K562 (cell line): ENCODE results near the gene PGS1. TPM values are rescaled to one million over a fixed set of nuclear protein-coding genes. Genes with fewer than 3 reads are reported as not detected.

Experiments used
- ATAC-seq: fragments of 200-7000 bp; cut with Tn5 transposase; 3 replicates; pipeline ENCODE4 v1.9.1; 2020; ENCODE audit warnings: moderate library complexity
- BruUV-seq: library from RNA; stranded (reverse); fragments of 400-500 nt; replicated peaks from 2 replicates; lab custom pipeline; 2021; lab: Mats Ljungman, UMichigan
- CTCF ChIA-PET: fragments of 300-600 bp; formaldehyde crosslinking; extraction: SDS; loops from one replicate; lab custom pipeline; 2021; ENCODE audit warnings: low intra/inter-chr PET ratio; lab: Yijun Ruan, JAX
- POLR2A ChIA-PET: fragments of 300-600, 350-650 bp; sonication (Branson Sonifier 250); formaldehyde crosslinking; extraction: SDS; loops from one replicate; lab custom pipeline; 2021; ENCODE audit warnings: antibody characterized with exemption, inconsistent platforms; lab: Yijun Ruan, JAX
- DNase-seq, 4 experiments: peaks; one replicate each; pipeline versions ENCODE4 v3.0.0 to v3.0.0-alpha.2; 2011 to 2018; ENCODE audit warnings: low spot score in 3 of 4, mixed read lengths in 3 of 4; ENCODE audit errors: extremely low read depth in 1 of 4
- FAIRE-seq: peaks from 2 replicates; lab custom pipeline; 2011; peaks lifted over from hg19 to GRCh38; lab: Jason Lieb, UNC
- H2AFZ ChIP-seq: 2 replicates; pipeline ENCODE4 v1.6.0; 2011; ENCODE audit warnings: low read depth, low read length, control low read depth, inconsistent platforms
- H3K27ac ChIP-seq: fragments of 200-600 bp; 3 replicates; pipeline ENCODE4 v1.8.0; 2011; ENCODE audit warnings: low read depth, mild to moderate bottlenecking, control low read depth, inconsistent platforms, low read length, moderate library complexity, mixed read lengths; ENCODE audit errors: extremely low read depth
- H3K27me3 ChIP-seq, 2 experiments: fragments of 300-600 bp in 1 of 2; 2 replicates in 1 of 2; 3 replicates in 1 of 2; pipeline versions ENCODE4 v1.6.0 to v1.8.0; 2011; ENCODE audit warnings: inconsistent platforms in 2 of 2, low read length in 2 of 2, mild to moderate bottlenecking in 1 of 2, mixed read lengths in 1 of 2, moderate library complexity in 1 of 2; ENCODE audit not compliant: control insufficient read depth in 2 of 2, insufficient read depth in 2 of 2
- H3K36me3 ChIP-seq: fragments of 300-600 bp; 3 replicates; pipeline ENCODE4 v1.8.0; 2011; ENCODE audit warnings: mild to moderate bottlenecking, low read length, inconsistent platforms; ENCODE audit not compliant: control insufficient read depth, insufficient read depth
- H3K4me1 ChIP-seq, 2 experiments: fragments of 200-600 bp in 1 of 2; replicated peaks in 1 of 2; 2 replicates in 1 of 2; 3 replicates in 1 of 2; pipeline versions ENCODE4 v1.5.1 to v1.8.0; 2011; ENCODE audit warnings: inconsistent platforms in 2 of 2, low read length in 2 of 2, mild to moderate bottlenecking in 1 of 2, mixed read lengths in 1 of 2, moderate library complexity in 1 of 2; ENCODE audit not compliant: control insufficient read depth in 2 of 2, insufficient read depth in 2 of 2
- H3K4me2 ChIP-seq: 2 replicates; pipeline ENCODE4 v1.6.1; 2011; ENCODE audit warnings: low read length, control low read depth, inconsistent platforms, mixed read lengths; ENCODE audit not compliant: insufficient read depth
- H3K4me3 ChIP-seq: fragments of 200-600 bp; sonication (generic), shearing (Covaris generic); 2 replicates; pipeline ENCODE4 v1.5.1; 2016; ENCODE audit warnings: control low read depth, inconsistent platforms
- H3K79me2 ChIP-seq: fragments of 200-600 bp; 3 replicates; pipeline ENCODE4 v1.8.0; 2011; ENCODE audit warnings: low read length, inconsistent platforms; ENCODE audit not compliant: control insufficient read depth, insufficient read depth
- H3K9ac ChIP-seq, 2 experiments: 2 replicates each; pipeline versions ENCODE4 v1.6.0 to v1.6.1; 2011; ENCODE audit warnings: low read depth in 2 of 2, low read length in 2 of 2, control low read depth in 1 of 2, inconsistent platforms in 1 of 2, mild to moderate bottlenecking in 1 of 2, mixed read lengths in 1 of 2; ENCODE audit not compliant: insufficient read depth in 1 of 2
- H3K9me1 ChIP-seq: one replicate; pipeline ENCODE4 v1.6.0; 2011; ENCODE audit warnings: inconsistent platforms, mild to moderate bottlenecking, low read length, moderate library complexity; ENCODE audit not compliant: control insufficient read depth, insufficient read depth
- H3K9me3 ChIP-seq: replicated peaks from 2 replicates; pipeline ENCODE4 v1.5.1; 2011; ENCODE audit warnings: low read depth, low read length, inconsistent platforms; ENCODE audit not compliant: control insufficient read depth, insufficient read depth
- H4K20me1 ChIP-seq: replicated peaks from 2 replicates; pipeline ENCODE4 v1.6.1; 2011; ENCODE audit warnings: low read length, inconsistent platforms, mixed read lengths; ENCODE audit not compliant: control insufficient read depth, insufficient read depth
- ARNT ChIP-seq, 2 experiments: fragments of 450-650 bp; IDR thresholded peaks; 2 replicates each; pipeline ENCODE4 v1.6.1; 2016; ENCODE audit warnings: mild to moderate bottlenecking in 1 of 2
- CTCF ChIP-seq, 3 experiments: IDR thresholded peaks in 2 of 3; conservative IDR thresholded peaks in 1 of 3; 2 replicates each; pipeline ENCODE4 v1.5.1; 2011 to 2012; ENCODE audit warnings: low read length in 3 of 3, mild to moderate bottlenecking in 3 of 3, control low read depth in 2 of 3, improper control_type of control experiment in 1 of 3, inconsistent platforms in 1 of 3, low read depth in 1 of 3, mixed read lengths in 1 of 3, moderate library complexity in 1 of 3; ENCODE audit not compliant: insufficient read depth in 2 of 3
- HDAC1 ChIP-seq, 2 experiments: fragments of 450-650 bp; IDR thresholded peaks; 2 replicates each; pipeline ENCODE4 v1.6.1; 2016 to 2017; ENCODE audit warnings: inconsistent platforms in 1 of 2, mild to moderate bottlenecking in 1 of 2, moderate library complexity in 1 of 2
- PTBP1 ChIP-seq: fragments of 200-400 bp; formaldehyde crosslinking; IDR thresholded peaks from 2 replicates; pipeline ENCODE4 v1.6.1; 2017; ENCODE audit warnings: low read depth, low read length
- RB1 ChIP-seq: fragments of 450-650 bp; IDR thresholded peaks from 2 replicates; pipeline ENCODE4 v1.6.1; 2017; ENCODE audit warnings: low read depth, mild to moderate bottlenecking
- RBM25 ChIP-seq: fragments of 200-400 bp; formaldehyde crosslinking; IDR thresholded peaks from 2 replicates; pipeline ENCODE4 v1.6.1; 2018; ENCODE audit warnings: low read length, low read depth, moderate library complexity; ENCODE audit not compliant: severe bottlenecking
- SRSF1 ChIP-seq: fragments of 200-400 bp; formaldehyde crosslinking; IDR thresholded peaks from 2 replicates; pipeline ENCODE4 v1.6.1; 2017; ENCODE audit warnings: mild to moderate bottlenecking, low read depth, low read length, moderate library complexity
- YY1 ChIP-seq, 3 experiments: IDR thresholded peaks; 2 replicates each; pipeline ENCODE4 v1.6.1; 2011; ENCODE audit warnings: low read length in 2 of 3, mild to moderate bottlenecking in 2 of 3, moderate library complexity in 2 of 3, borderline replicate concordance in 1 of 3, control low read depth in 1 of 3, low read depth in 1 of 3; ENCODE audit not compliant: insufficient read depth in 3 of 3, insufficient replicate concordance in 2 of 3, control insufficient read depth in 1 of 3, insufficient read length in 1 of 3; ENCODE audit errors: extremely low read depth in 1 of 3
- ZEB2 ChIP-seq: fragments of 450-650 bp; IDR thresholded peaks from 2 replicates; pipeline ENCODE4 v1.6.1; 2016
- ZNF121 ChIP-seq: sonication (generic); formaldehyde crosslinking; conservative IDR thresholded peaks from 2 replicates; pipeline ENCODE4 v1.8.0; 2022; ENCODE audit warnings: missing genetic modification reagents
- ZNF707 ChIP-seq: fragments of 250-450 bp; sonication (Bioruptor Pico); conservative IDR thresholded peaks from 2 replicates; pipeline ENCODE4 v1.8.0; 2022; ENCODE audit warnings: inconsistent platforms, mild to moderate bottlenecking, moderate library complexity
- WGBS: fragments of 100-300 bp; shearing (Covaris generic); methylation state at CpG from one replicate; pipeline ENCODE4 v1.1.6; 2016; ENCODE audit warnings: low coverage, mixed read lengths; ENCODE audit not compliant: insufficient coverage; ENCODE audit errors: missing lambda C conversion rate; 5-methylcytosine and 5-hydroxymethylcytosine counted together
- in situ Hi-C: fragments of 300-500 bp; cut with MboI; formaldehyde crosslinking; loops from 4 replicates; pipeline ENCODE4 v1.15.0; 2018; ENCODE audit warnings: inconsistent platforms, mixed read lengths
- intact Hi-C: fragments of 100-400 bp; cut with micrococcal nuclease; formaldehyde crosslinking; loops from 2 replicates; pipeline ENCODE4 v1.14.2; 2022
- polyA plus RNA-seq, 8 experiments: library from polyadenylated mRNA; depleted of rRNA in 4 of 8; stranded (reverse) in 5 of 8; unstranded in 3 of 8; fragments of >200 nt; fragmentation: Nextera tagmentation in 2 of 8; fragmentation: Illumina TruSeq in 1 of 8; extraction: Ambion mirVana in 2 of 8; extraction: Trizol in 1 of 8; gene quantifications; 2 replicates each; pipeline versions ENCODE4 v1.2.1 to v1.2.3, GENCODE V29; 2011 to 2014; ENCODE audit warnings: inconsistent platforms in 1 of 8, missing spikeins in 1 of 8
- total RNA-seq, 7 experiments: library from RNA; depleted of rRNA in 6 of 7; stranded (reverse); fragments of >200 nt in 6 of 7; fragmentation: Illumina TruSeq in 2 of 7; extraction: Trizol in 2 of 7; gene quantifications; 2 replicates each; pipeline versions ENCODE4 v1.2.1 to v1.2.3, GENCODE V29; 2011 to 2021; ENCODE audit warnings: low replicate concordance in 1 of 7

The PGS1 gene
- total and polyA plus RNA-seq, 9 of the 15 experiments (the other 6 are each of a cell fraction or from before 2014, with no cell fraction given): 1.3 to 39.4 (median 22.3) TPM

GRCh38 chr17:78348055-78348770 lies 30.2 kb upstream of the PGS1 start (continued):
- TF ChIP-seq PTBP1: no peak
- TF ChIP-seq ZNF707 (CRISPR knock-in tag): no peak

- no peak overlapping the region for H3K4me3 ChIP-seq
- intact Hi-C loops (no loop called here), in situ Hi-C loops (no loop called here)
- ChIA-PET CTCF (no interaction called here), POLR2A (no interaction called here)
- peaks cover 14 to 27% of the 10 kb centered on the region in 2 experiments for H3K4me1 ChIP-seq
- no peak overlapping the region for H3K4me2 ChIP-seq
- H3K27ac ChIP-seq: no peak overlapping the region
- 54% methylated on average over 3 of the region's 4 CpGs for WGBS
- no TSS peak for BruUV-seq
- no peaks in the 10 kb centered on the region for H3K9me3 ChIP-seq
- H4K20me1 ChIP-seq: no peaks in the 10 kb centered on the region; the same call in 1 of the 2 replicates
- H3K36me3 ChIP-seq: no peaks in the 10 kb centered on the region
- H3K9ac ChIP-seq: no peak overlapping the region
- TF ChIP-seq YY1 (IDR thresholded peaks at IDR 0.05; ENCODE audit: borderline replicate concordance in 1 of 3, control insufficient read depth in 1 of 3, extremely low read depth in 1 of 3, insufficient read depth in 3 of 3, insufficient read length in 1 of 3, insufficient replicate concordance in 2 of 3, low read depth in 1 of 3, low read length in 2 of 3) (no peak), ZNF121 (CRISPR knock-in tag) (no peak), ZEB2 (peak; percentile 62), RBM25 (no peak), SRSF1 (no peak), ARNT (IDR thresholded peaks at IDR 0.05) (no peak), HDAC1 (IDR thresholded peaks at IDR 0.05) (no peak), RB1 (no peak), CTCF (IDR thresholded peaks at IDR 0.05 in 2 of 3, conservative IDR thresholded peaks at IDR 0.05 in 1 of 3; ENCODE audit: insufficient read depth in 2 of 3, low read depth in 1 of 3, low read length in 3 of 3) (peak in 2 of 3 experiments; percentile 14 to 30; a peak in 1 of 6 replicates)
- FAIRE-seq (peak; percentile 59), ATAC-seq (no peak), DNase-seq (no peak)
- H2AFZ ChIP-seq: no peak overlapping the region
- no peaks in the 10 kb centered on the region for H3K79me2 ChIP-seq
- no peaks in the 10 kb centered on the region for H3K9me1 ChIP-seq
- H3K27me3 ChIP-seq: no peaks in the 10 kb centered on the region
Observed at GRCh38 chr17:78349891-78350642, 28.4 kb upstream of the PGS1 start.
